PFSK-1 (cell line): ENCODE results near the gene TSEN34.

Source experiments
- FOXP2 ChIP-seq: optimal IDR thresholded peaks from 2 replicates; pipeline ENCODE3; 2011; ENCODE audit warnings: borderline replicate concordance, control low read depth, inconsistent platforms; ENCODE audit not compliant: insufficient read depth; ENCODE audit errors: extremely low read length, extremely low read depth
- POLR2AphosphoS5 ChIP-seq: IDR thresholded peaks from 2 replicates; pipeline ENCODE4 v1.6.1; 2012; ENCODE audit warnings: low read depth, mild to moderate bottlenecking, control low read depth, low read length, moderate library complexity
- REST ChIP-seq, 2 experiments: IDR thresholded peaks; 2 replicates each; pipeline versions ENCODE4 v1.6.1 to v1.8.0; 2011 to 2012; ENCODE audit warnings: low read depth in 2 of 2, low read length in 2 of 2, control low read depth in 1 of 2, inconsistent platforms in 1 of 2, mild to moderate bottlenecking in 1 of 2, moderate library complexity in 1 of 2; ENCODE audit not compliant: insufficient read depth in 1 of 2
- SIN3A ChIP-seq: IDR thresholded peaks from 2 replicates; pipeline ENCODE4 v1.6.1; 2012; ENCODE audit warnings: mild to moderate bottlenecking, low read length, moderate library complexity, borderline replicate concordance; ENCODE audit not compliant: insufficient read depth

GRCh38 chr19:54188215-54188871 is 2.8 kb upstream of the TSEN34 start:
- TF ChIP-seq POLR2AphosphoS5: no peak
- no peak for TF ChIP-seq REST (IDR thresholded peaks at IDR 0.05; ENCODE audit: insufficient read depth in 1 of 2, low read depth in 2 of 2, low read length in 2 of 2)
- no peak for TF ChIP-seq FOXP2
- TF ChIP-seq SIN3A: no peak
